ENCODE data around the gene SGCE. TPM values are rescaled to one million over a fixed set of nuclear protein-coding genes. Genes with fewer than 3 reads are reported as not detected.

SGCE gene
- total RNA-seq, 4 donors from 2014 or later = 51.4 to 130 (median 115) TPM

- DNase-seq (ENCODE audit: low spot score) = no peak
- TF ChIP-seq CTCF (IDR thresholded peaks at IDR 0.05) = no peak
These were observed 65.3 kb downstream of the SGCE start for GRCh38 chr7:94590526-94591162.

GRCh38 chr7:94588075-94588474 lies 67.9 kb downstream of the SGCE start:
- no peak for ATAC-seq (ENCODE audit: low FRiP score)
- DNase-seq (ENCODE audit: low spot score) = no peak
- TF ChIP-seq CTCF (IDR thresholded peaks at IDR 0.05) = no peak

More at GRCh38 chr7:94590526-94591162, 65.3 kb downstream of the SGCE start:
- no peak for ATAC-seq (ENCODE audit: low FRiP score)

- TF ChIP-seq CTCF (IDR thresholded peaks at IDR 0.05) = no peak
- DNase-seq (ENCODE audit: low spot score) (no peak), ATAC-seq (ENCODE audit: low FRiP score) (no peak)
These were observed 71.8 kb downstream of the SGCE start for GRCh38 chr7:94584113-94584512.

- TF ChIP-seq CTCF (IDR thresholded peaks at IDR 0.05) = no peak
- ATAC-seq (ENCODE audit: low FRiP score) = no peak
- no peak for DNase-seq (ENCODE audit: low spot score)
These were observed 75.3 kb downstream of the SGCE start for GRCh38 chr7:94580601-94581000.

GRCh38 chr7:94579470-94579869 lies 76.5 kb downstream of the SGCE start:
- TF ChIP-seq CTCF (IDR thresholded peaks at IDR 0.05) = no peak
- no peak for DNase-seq (ENCODE audit: low spot score)
- ATAC-seq (ENCODE audit: low FRiP score) = no peak

- ATAC-seq (ENCODE audit: low FRiP score) (no peak), DNase-seq (ENCODE audit: low spot score) (no peak)
- TF ChIP-seq CTCF (IDR thresholded peaks at IDR 0.05) = no peak
These were observed 77.3 kb downstream of the SGCE start for GRCh38 chr7:94578614-94579013.

- ATAC-seq (ENCODE audit: low FRiP score) = no peak
- no peak for TF ChIP-seq CTCF (IDR thresholded peaks at IDR 0.05)
- DNase-seq (ENCODE audit: low spot score) = no peak
These were observed 78.6 kb downstream of the SGCE start for GRCh38 chr7:94577357-94577756.
